Keratinocyte (primary cell): ENCODE data around the gene SUN2. TPM values are rescaled to one million over a fixed set of nuclear protein-coding genes. Genes with fewer than 3 reads are reported as not detected.

Experiments
- DNase-seq: peaks from one replicate; pipeline ENCODE4 v3.0.0-alpha.2; 2011; ENCODE audit warnings: low read depth, missing footprints, low spot score
- FAIRE-seq: peaks from 2 replicates; lab custom pipeline; 2011; peaks lifted over from hg19 to GRCh38; lab: Jason Lieb, UNC
- H2AFZ ChIP-seq: 2 replicates; pipeline ENCODE4 v1.6.0; 2012; ENCODE audit warnings: low read length, control low read depth, inconsistent platforms; ENCODE audit not compliant: control insufficient read depth
- H3K27ac ChIP-seq: 2 replicates; pipeline ENCODE4 v1.5.1; 2011; ENCODE audit warnings: low read length; ENCODE audit not compliant: control insufficient read depth, insufficient read depth
- H3K27me3 ChIP-seq: 3 replicates; pipeline ENCODE4 v1.6.0; 2011; ENCODE audit warnings: low read length; ENCODE audit not compliant: control insufficient read depth, insufficient read depth; ENCODE audit errors: extremely low read depth
- H3K36me3 ChIP-seq, 2 experiments: 2 replicates in 1 of 2; 3 replicates in 1 of 2; pipeline ENCODE4 v1.5.1; 2011; ENCODE audit warnings: low read length in 2 of 2, mild to moderate bottlenecking in 1 of 2; ENCODE audit not compliant: control insufficient read depth in 2 of 2, insufficient read depth in 2 of 2; ENCODE audit errors: extremely low read depth in 1 of 2
- H3K4me1 ChIP-seq: 3 replicates; pipeline ENCODE4 v1.5.1; 2011; ENCODE audit warnings: low read length; ENCODE audit not compliant: control insufficient read depth, insufficient read depth; ENCODE audit errors: extremely low read depth
- H3K4me2 ChIP-seq: 3 replicates; pipeline ENCODE4 v1.6.0; 2011; ENCODE audit warnings: low read depth, low read length; ENCODE audit not compliant: control insufficient read depth, insufficient read depth; ENCODE audit errors: extremely low read depth
- H3K4me3 ChIP-seq, 3 experiments: fragments of 200-600 bp in 1 of 3; sonication (generic) in 1 of 3; 2 replicates in 2 of 3; 3 replicates in 1 of 3; pipeline ENCODE4 v1.5.1; 2011 to 2016; ENCODE audit warnings: low read length in 3 of 3, mild to moderate bottlenecking in 3 of 3, control low read depth in 2 of 3, inconsistent platforms in 1 of 3, low read depth in 1 of 3, mixed read lengths in 1 of 3, mixed run types in 1 of 3, moderate library complexity in 1 of 3; ENCODE audit not compliant: control insufficient read depth in 2 of 3, insufficient read depth in 2 of 3; ENCODE audit errors: extremely low read depth in 1 of 3
- H3K79me2 ChIP-seq: 2 replicates; pipeline ENCODE4 v1.6.0; 2012; ENCODE audit warnings: low read length; ENCODE audit not compliant: control insufficient read depth, insufficient read depth
- H3K9ac ChIP-seq: 3 replicates; pipeline ENCODE4 v1.6.0; 2011; ENCODE audit warnings: low read length; ENCODE audit not compliant: control insufficient read depth, insufficient read depth; ENCODE audit errors: extremely low read depth
- H3K9me1 ChIP-seq: 3 replicates; pipeline ENCODE4 v1.6.0; 2011; ENCODE audit warnings: low read length; ENCODE audit not compliant: control insufficient read depth, insufficient read depth; ENCODE audit errors: extremely low read depth
- H3K9me3 ChIP-seq: 2 replicates; pipeline ENCODE4 v1.5.1; 2012; ENCODE audit warnings: low read depth, low read length; ENCODE audit not compliant: control insufficient read depth
- H4K20me1 ChIP-seq: 3 replicates; pipeline ENCODE4 v1.6.0; 2011; ENCODE audit warnings: low read length; ENCODE audit not compliant: control insufficient read depth, insufficient read depth; ENCODE audit errors: extremely low read depth
- EZH2 ChIP-seq: IDR thresholded peaks from one replicate; pipeline ENCODE4 v1.6.1; 2012; ENCODE audit warnings: inconsistent platforms, mild to moderate bottlenecking, low read length, moderate library complexity
- dilution Hi-C: fragments of 300-500 bp; cut with MboI; formaldehyde crosslinking; loops from one replicate; pipeline ENCODE4 v1.7.0; 2020; ENCODE audit warnings: low sequenced_read_pairs; ENCODE audit not compliant: extremely low pct_ligation_motif_present
- polyA plus RNA-seq, 5 experiments: library from polyadenylated mRNA; depleted of rRNA in 3 of 5; stranded (reverse) in 3 of 5; stranded (forward) in 1 of 5; unstranded in 1 of 5; fragments of >200 nt; gene quantifications; 1 replicate in 1 of 5; 2 replicates in 3 of 5; 3 replicates in 1 of 5; pipeline versions ENCODE4 v1.2.1 to v1.2.3, GENCODE V29; 2011 to 2012; ENCODE audit warnings: missing spikeins in 2 of 5, low read depth in 1 of 5, low replicate concordance in 1 of 5
- TF ChIP-seq, protein P1 (sequence below), 3 experiments: IDR thresholded peaks in 1 of 3; conservative IDR thresholded peaks in 1 of 3; optimal IDR thresholded peaks in 1 of 3; 2 replicates in 2 of 3; 3 replicates in 1 of 3; pipeline versions ENCODE3 to v1.5.1; 2011; ENCODE audit warnings: low read length in 3 of 3, mild to moderate bottlenecking in 3 of 3, moderate library complexity in 2 of 3, control low read depth in 1 of 3, inconsistent platforms in 1 of 3; ENCODE audit not compliant: insufficient read depth in 2 of 3; ENCODE audit errors: extremely low read depth in 1 of 3

The SUN2 gene
- polyA plus RNA-seq, 1 donor (not counting 4 experiments of a cell fraction or from before 2014, with no cell fraction given): 15.9 TPM

DNA sequence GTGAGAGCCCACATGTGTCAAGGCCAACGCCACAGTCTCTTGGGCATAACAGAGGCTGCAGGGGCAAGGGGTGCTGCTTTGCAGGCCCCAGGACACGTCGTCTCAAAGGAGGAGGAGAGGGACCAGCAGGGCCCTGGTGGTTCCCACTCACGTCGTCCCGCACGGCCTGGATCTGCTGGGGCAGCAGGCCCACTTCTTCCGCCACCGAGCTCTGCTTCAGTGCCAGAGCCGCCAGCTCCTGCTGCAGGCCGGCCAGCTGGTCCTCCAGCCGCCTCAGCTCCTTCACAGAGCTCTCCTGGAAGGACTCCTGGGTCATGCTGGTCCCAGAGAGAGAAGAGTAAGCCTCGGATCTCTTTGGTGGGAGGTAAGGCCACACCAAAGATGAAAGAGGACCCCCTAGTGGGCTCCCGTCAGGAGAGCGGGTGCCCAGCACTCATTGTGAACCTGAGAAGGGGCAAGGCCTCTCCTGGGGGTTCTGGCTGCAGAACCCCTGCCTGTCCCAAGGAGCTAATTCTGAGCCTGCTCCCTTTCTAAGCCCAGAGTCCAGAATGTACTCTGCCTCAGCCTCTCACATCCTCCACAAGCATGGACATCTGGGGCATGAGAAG is 15.6 kb downstream of the SUN2 start:
- no peak overlapping the region for H3K9ac ChIP-seq
- FAIRE-seq: no peak
- no peaks in the 10 kb centered on the region for H3K9me1 ChIP-seq
- no peaks in the 10 kb centered on the region for H3K27me3 ChIP-seq
- H3K9me3 ChIP-seq: no peaks in the 10 kb centered on the region
- TF ChIP-seq, protein P1, sequence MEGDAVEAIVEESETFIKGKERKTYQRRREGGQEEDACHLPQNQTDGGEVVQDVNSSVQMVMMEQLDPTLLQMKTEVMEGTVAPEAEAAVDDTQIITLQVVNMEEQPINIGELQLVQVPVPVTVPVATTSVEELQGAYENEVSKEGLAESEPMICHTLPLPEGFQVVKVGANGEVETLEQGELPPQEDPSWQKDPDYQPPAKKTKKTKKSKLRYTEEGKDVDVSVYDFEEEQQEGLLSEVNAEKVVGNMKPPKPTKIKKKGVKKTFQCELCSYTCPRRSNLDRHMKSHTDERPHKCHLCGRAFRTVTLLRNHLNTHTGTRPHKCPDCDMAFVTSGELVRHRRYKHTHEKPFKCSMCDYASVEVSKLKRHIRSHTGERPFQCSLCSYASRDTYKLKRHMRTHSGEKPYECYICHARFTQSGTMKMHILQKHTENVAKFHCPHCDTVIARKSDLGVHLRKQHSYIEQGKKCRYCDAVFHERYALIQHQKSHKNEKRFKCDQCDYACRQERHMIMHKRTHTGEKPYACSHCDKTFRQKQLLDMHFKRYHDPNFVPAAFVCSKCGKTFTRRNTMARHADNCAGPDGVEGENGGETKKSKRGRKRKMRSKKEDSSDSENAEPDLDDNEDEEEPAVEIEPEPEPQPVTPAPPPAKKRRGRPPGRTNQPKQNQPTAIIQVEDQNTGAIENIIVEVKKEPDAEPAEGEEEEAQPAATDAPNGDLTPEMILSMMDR (optimal IDR thresholded peaks at IDR 0.05 in 1 of 3, IDR thresholded peaks at IDR 0.05 in 1 of 3, conservative IDR thresholded peaks at IDR 0.05 in 1 of 3; ENCODE audit: extremely low read depth in 1 of 3, insufficient read depth in 2 of 3, low read length in 3 of 3): no peak
- TF ChIP-seq EZH2: no peak
- no peak overlapping the region for H3K27ac ChIP-seq
- dilution Hi-C loops: no loop called here
- peaks cover 18% of the 10 kb centered on the region for H3K4me1 ChIP-seq
- no peaks in the 10 kb centered on the region for H4K20me1 ChIP-seq
- no peak for DNase-seq
- H2AFZ ChIP-seq: no peak overlapping the region
- no peaks in the 10 kb centered on the region for H3K79me2 ChIP-seq
- no peak overlapping the region for H3K4me3 ChIP-seq
- peaks cover 49 to 81% of the 10 kb centered on the region in 2 experiments for H3K36me3 ChIP-seq
- no peak overlapping the region for H3K4me2 ChIP-seq

DNA sequence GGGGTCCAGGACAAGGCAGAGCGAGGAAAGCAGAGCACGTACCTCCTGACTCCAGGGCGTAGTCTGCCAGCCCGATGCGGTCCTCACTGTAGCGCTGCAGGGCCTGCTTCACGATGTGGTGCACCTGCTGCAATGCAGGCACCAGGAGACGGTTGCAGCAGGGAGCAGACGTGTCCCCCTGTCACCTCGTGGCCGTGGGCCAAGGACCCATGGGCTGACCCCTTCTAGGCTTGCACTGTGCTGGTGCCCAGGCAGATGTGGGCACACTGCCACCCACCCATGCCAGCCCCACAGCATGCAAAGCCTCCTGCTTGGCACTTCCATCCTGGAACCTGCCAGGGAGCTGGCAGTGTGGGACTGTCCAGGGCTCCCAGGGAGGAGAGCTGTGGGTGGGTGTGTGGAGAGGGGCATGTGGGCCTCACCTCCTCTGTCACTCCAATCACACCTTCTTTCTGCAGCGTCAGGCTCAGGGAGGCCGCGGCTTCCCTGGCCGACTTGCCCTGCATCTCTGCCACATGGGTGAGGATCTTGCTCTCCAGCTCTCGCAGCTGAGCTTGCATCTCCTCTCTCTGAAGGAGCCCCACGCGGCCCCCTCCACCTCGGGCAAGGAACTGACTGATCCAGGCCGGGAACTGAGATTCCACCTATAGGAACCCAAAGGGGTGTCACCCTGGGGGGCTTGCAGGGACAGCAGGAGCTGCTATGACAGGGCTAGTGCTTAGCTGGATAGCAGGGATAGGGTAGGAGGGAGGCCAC is 16.3 kb downstream of the SUN2 start:
- dilution Hi-C loops: no loop called here
- Histone ChIP-seq H3K36me3 (peaks cover 44 to 74% of the 10 kb centered on the region in 2 experiments), H3K4me2 (no peak overlapping the region), H3K27ac (no peak overlapping the region), H3K9me1 (no peaks in the 10 kb centered on the region), H3K79me2 (no peaks in the 10 kb centered on the region), H3K4me1 (peaks cover 18% of the 10 kb centered on the region), H3K9me3 (no peaks in the 10 kb centered on the region), H3K27me3 (no peaks in the 10 kb centered on the region), H2AFZ (no peak overlapping the region), H4K20me1 (no peaks in the 10 kb centered on the region), H3K4me3 (no peak overlapping the region), H3K9ac (no peak overlapping the region)
- no peak for FAIRE-seq
- no peak for TF ChIP-seq EZH2
- DNase-seq: no peak
